ENCODE measurements around the gene KLF7. TPM values are rescaled to one million over a fixed set of nuclear protein-coding genes. Genes with fewer than 3 reads are reported as not detected.

The KLF7 gene
- total RNA-seq (6.3 and 18.6 TPM in 2 replicates), polyA plus RNA-seq (7.9 and 8.4 TPM in 2 replicates)

GRCh38 chr2:207165121-207166038 lies at the start of gene KLF7:
Gene KLF7, minus strand, starts transcription at chr2:207165948. Its CDS starts 380 bp downstream, at chr2:207165568.
- Histone ChIP-seq H3K79me2 (peaks cover 39% of the 10 kb centered on the region), H3K9me3 (ENCODE audit: low read depth) (no peaks in the 10 kb centered on the region), H3K27me3 (no peaks in the 10 kb centered on the region), H4K20me1 (ENCODE audit: insufficient read depth, poor library complexity, severe bottlenecking) (peaks cover 6% of the 10 kb centered on the region), H3K4me1 (ENCODE audit: insufficient read depth) (peaks cover 20% of the 10 kb centered on the region), H3K4me2 (peak within 1 kb of the TSS; percentile 86), H3K27ac (peak within 1 kb of the TSS; percentile 100), H3K9me2 (replicated peaks; ENCODE audit: insufficient read depth) (no peaks in the 10 kb centered on the region), H3K4me3 (peak within 1 kb of the TSS; percentile 92), H3K36me3 (replicated peaks; ENCODE audit: insufficient read depth, low read depth) (no peaks in the 10 kb centered on the region), H2AFZ (peak within 1 kb of the TSS; percentile 45)
- 1% methylated on average over 30 of the region's 36 CpGs for WGBS (ENCODE audit: low lambda C conversion rate, missing lambda C conversion rate)
- no peak for TF ChIP-seq EZH2phosphoT487 (IDR thresholded peaks at IDR 0.05; ENCODE audit: low read depth, severe bottlenecking, unreplicated experiment)
- TF ChIP-seq EZH2 (IDR thresholded peaks at IDR 0.05; ENCODE audit: borderline replicate concordance) = no peak
- TF ChIP-seq CTCF (IDR thresholded peaks at IDR 0.05; ENCODE audit: poor library complexity) = no peak
- DNase-seq (ENCODE audit: low spot score) = peak; percentile 56

GRCh38 chr2:207215308-207215707 lies 49.6 kb upstream of the KLF7 start:
- WGBS (ENCODE audit: low lambda C conversion rate, missing lambda C conversion rate) = 60% methylated on average over 2 of the region's 2 CpGs
- Histone ChIP-seq H4K20me1 (ENCODE audit: insufficient read depth, poor library complexity, severe bottlenecking) (no peaks in the 10 kb centered on the region), H2AFZ (no peak overlapping the region), H3K79me2 (no peaks in the 10 kb centered on the region), H3K9me2 (replicated peaks; ENCODE audit: insufficient read depth) (no peaks in the 10 kb centered on the region), H3K4me1 (ENCODE audit: insufficient read depth) (no peaks in the 10 kb centered on the region), H3K27ac (no peak overlapping the region), H3K36me3 (replicated peaks; ENCODE audit: insufficient read depth, low read depth) (no peaks in the 10 kb centered on the region), H3K4me2 (no peak overlapping the region), H3K4me3 (no peak overlapping the region), H3K9me3 (ENCODE audit: low read depth) (no peaks in the 10 kb centered on the region), H3K27me3 (no peaks in the 10 kb centered on the region)
- TF ChIP-seq EZH2phosphoT487 (IDR thresholded peaks at IDR 0.05; ENCODE audit: low read depth, severe bottlenecking, unreplicated experiment) = no peak
- no peak for TF ChIP-seq CTCF (IDR thresholded peaks at IDR 0.05; ENCODE audit: poor library complexity)
- TF ChIP-seq EZH2 (IDR thresholded peaks at IDR 0.05; ENCODE audit: borderline replicate concordance) = no peak
- no peak for DNase-seq (ENCODE audit: low spot score)

- no peaks in the 10 kb centered on the region for H3K27me3 ChIP-seq
- no peak overlapping the region for H3K4me3 ChIP-seq
- H3K9me3 ChIP-seq (ENCODE audit: low read depth) = no peaks in the 10 kb centered on the region
- H3K79me2 ChIP-seq = no peaks in the 10 kb centered on the region
- no peak overlapping the region for H2AFZ ChIP-seq
- no peak for DNase-seq (ENCODE audit: low spot score)
- no peaks in the 10 kb centered on the region for H3K4me1 ChIP-seq (ENCODE audit: insufficient read depth)
- H3K36me3 ChIP-seq (replicated peaks; ENCODE audit: insufficient read depth, low read depth) = no peaks in the 10 kb centered on the region
- no peaks in the 10 kb centered on the region for H4K20me1 ChIP-seq (ENCODE audit: insufficient read depth, poor library complexity, severe bottlenecking)
- TF ChIP-seq EZH2phosphoT487 (IDR thresholded peaks at IDR 0.05; ENCODE audit: low read depth, severe bottlenecking, unreplicated experiment) (no peak), EZH2 (IDR thresholded peaks at IDR 0.05; ENCODE audit: borderline replicate concordance) (no peak), CTCF (IDR thresholded peaks at IDR 0.05; ENCODE audit: poor library complexity) (no peak)
- no peak overlapping the region for H3K4me2 ChIP-seq
- WGBS (ENCODE audit: low lambda C conversion rate, missing lambda C conversion rate) = 90% methylated on average over 3 of the region's 3 CpGs
- no peak overlapping the region for H3K27ac ChIP-seq
- no peaks in the 10 kb centered on the region for H3K9me2 ChIP-seq (replicated peaks; ENCODE audit: insufficient read depth)
These were observed 48.7 kb upstream of the KLF7 start for GRCh38 chr2:207214446-207214845.
